HG03196 (cell line): ENCODE data around the gene SLAIN2.

Source experiments
- ATAC-seq: cut with Tn5 transposase; IDR thresholded peaks from one replicate; pipeline ENCODE4 v1.9.1; 2021; ENCODE audit not compliant: unreplicated experiment

Gene SLAIN2

DNA sequence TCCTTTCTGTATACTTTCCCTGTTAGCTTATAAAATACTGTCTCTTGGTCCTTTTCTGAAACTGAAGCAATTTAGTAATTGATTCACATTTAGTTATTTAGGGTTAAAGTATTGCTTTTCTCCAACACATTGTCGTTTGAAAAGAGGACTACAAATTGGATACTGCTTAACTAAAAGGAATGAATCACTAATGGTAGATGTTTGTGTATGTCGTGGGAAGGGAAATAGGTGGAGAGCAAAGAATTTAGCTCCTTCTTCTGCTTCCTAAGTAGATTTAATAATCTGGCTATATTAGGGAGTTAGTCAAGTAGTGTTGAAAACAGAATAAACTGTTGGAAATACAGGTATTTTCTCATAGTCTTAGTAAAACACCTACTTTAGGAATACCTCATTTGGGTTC is 27.9 kb downstream of the SLAIN2 start:
- ATAC-seq = no peak

- no peak for ATAC-seq
These were observed 28.4 kb downstream of the SLAIN2 start for GRCh38 chr4:48369771-48370170.

DNA sequence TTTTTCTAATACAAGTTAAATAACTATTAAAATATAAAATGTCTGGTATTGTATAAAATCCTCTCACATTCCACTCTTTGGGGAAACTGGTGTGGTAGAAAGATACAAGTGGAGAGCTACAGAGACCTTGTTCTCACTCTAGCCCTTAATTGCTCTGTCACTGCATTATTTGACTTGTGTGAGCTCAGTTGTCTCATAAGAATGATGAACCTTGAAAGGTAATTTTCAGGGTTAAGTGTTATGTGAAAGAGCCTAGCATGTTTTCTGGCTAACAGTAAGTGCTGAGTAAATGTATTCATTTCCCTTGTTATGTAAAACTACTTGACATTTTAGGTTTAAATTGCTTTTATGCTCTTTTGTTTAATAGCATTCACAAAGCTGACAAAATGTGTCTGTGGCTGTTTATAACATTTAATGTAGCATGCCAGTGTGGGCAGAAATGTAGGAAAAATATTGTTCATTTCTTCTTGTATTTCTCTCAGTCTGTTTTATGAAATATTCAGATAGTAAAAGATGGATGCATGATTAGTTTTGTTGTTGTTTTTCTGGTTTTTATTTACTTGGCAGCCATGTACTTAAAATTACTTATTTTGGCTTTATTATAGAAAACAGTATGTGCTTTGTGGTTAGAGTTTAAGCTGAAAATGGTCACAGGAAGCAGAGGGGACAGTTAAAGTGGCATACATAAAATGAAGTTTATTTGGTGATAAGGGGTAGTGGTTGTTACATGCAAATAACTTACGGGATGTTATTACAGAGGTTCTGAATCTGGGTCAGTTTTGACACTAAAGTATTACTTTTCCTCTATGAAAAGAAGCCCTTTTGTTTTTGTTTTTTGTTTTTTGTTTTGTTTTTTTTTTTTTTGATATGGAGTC is 29.2 kb downstream of the SLAIN2 start:
- ATAC-seq = no peak

DNA sequence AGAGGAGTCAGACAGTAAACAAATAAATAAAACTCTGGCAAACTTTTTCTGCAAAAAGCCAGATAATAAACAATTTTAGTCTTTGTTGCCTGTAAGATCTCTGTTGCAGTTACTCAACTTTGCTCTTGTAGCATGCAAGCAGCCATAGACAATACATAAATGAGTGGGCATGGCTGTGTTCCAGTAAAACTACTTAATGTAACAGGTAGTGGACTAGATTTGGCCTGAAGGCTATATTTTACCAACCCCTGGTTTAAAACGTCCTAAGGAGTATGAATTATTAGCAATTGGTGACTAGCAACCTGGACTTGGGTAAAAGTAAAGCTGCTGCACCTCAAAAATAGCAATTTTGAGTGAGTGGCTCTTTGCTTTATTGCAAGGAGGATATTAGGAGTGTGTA is 30.9 kb downstream of the SLAIN2 start:
- ATAC-seq = no peak

DNA sequence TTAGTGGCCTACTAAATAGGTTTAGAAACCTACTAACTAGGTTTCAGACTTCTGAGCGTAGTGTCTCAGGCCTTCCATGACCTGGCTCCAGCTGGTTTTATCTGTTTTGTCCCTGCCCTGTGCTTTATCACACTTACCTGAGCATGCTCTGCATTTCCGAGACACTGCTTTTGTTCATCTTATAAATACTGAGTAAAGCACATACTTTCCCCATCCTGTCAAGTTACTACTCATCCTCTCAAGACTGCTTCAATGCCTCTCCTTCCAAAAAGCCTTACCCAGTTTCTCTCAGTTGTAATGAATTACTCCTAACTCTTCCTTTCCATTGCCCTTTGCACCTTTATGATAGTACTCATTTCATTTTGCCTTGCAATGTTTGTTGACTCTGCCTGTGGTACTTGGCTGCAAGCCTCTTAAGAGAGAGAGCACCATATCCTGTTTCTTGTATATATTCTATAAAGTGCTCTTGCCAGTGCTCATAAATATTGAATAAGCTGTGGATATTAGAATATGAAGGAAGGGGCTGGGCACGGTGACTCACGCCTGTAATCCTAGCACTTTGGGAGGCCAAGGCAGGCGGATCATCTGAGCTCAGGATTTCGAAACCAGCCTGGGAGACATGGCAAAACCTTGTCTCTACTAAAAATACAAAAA is 34.4 kb downstream of the SLAIN2 start:
- no peak for ATAC-seq

- ATAC-seq = no peak
These were observed 38.4 kb downstream of the SLAIN2 start for GRCh38 chr4:48379587-48380180.

DNA sequence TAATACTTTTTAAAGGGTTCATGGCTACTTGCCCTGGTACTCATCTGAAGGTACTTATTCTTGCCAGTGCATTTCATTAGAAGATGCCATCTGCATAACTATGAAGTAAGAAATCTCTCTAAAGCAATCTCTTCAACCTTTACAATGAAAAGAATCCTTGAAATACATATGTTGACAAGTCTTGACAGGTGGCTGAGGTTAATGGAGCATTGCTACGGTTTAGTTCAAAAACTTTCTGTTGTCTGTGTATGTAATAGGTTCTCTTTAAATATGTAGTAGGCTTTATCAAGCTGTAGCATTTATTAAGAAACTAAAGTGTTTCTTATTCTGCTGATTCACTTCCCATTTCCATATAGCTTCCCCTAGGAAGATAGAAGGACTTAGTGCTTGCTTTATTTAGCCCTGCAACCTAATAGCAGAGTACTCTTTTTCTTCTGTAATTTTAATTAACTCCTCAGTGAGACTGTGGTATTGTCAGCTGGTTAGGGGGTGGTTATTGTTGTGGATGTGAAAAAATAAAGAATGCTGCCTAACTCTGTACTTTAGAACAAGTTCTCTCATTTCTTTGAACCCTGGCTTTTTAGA is 39.3 kb downstream of the SLAIN2 start:
- no peak for ATAC-seq

GRCh38 chr4:48388525-48389154 is 47.3 kb downstream of the SLAIN2 start:
- no peak for ATAC-seq

GRCh38 chr4:48396043-48396442 is 54.7 kb downstream of the SLAIN2 start:
- ATAC-seq = no peak

GRCh38 chr4:48400416-48400815 is 59.1 kb downstream of the SLAIN2 start:
- no peak for ATAC-seq

GRCh38 chr4:48403358-48403757 is 62.0 kb downstream of the SLAIN2 start:
- ATAC-seq = no peak

GRCh38 chr4:48403779-48404178 is 62.5 kb downstream of the SLAIN2 start:
- no peak for ATAC-seq

GRCh38 chr4:48405924-48406323 is 64.6 kb downstream of the SLAIN2 start:
- no peak for ATAC-seq

- ATAC-seq = no peak
These were observed 67.9 kb downstream of the SLAIN2 start for GRCh38 chr4:48409203-48409602.

- no peak for ATAC-seq
These were observed 69.5 kb downstream of the SLAIN2 start for GRCh38 chr4:48410812-48411211.

DNA sequence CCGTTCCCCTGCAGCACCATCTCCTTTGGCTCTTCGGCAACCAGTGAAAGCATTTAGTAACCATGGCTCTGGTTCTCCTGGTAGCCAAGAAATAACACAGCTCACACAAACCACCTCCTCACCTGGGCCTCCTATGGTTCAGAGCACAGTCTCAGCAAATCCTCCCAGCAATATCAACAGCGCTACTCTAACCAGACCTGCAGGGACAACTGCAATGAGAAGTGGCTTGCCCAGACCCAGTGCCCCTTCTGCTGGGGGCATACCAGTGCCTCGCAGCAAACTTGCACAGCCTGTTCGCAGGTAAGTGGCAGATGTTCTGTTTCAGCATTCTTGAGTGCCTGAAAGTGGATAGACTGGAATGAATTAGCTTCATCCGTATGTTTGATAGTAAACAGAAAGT is 78.8 kb downstream of the SLAIN2 start:
- ATAC-seq = no peak

DNA sequence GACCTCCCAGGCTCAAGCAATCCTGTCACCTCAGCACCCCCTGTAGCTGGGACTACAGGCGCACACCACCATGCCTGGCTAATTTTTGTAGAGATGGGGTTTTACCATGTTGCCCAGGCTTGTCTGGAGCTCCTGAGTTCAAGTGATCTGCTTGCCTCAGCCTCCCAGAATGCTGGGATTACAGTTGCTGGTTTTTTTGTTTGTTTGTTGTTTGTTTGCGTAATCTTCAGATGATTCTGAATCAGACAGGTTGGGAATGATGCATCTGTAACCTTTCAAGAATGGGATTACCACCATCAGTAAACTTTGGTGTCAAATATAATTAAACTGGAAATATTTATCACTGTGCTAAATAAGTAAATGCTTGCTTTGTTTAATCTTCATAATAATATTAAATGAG is 79.8 kb downstream of the SLAIN2 start:
- ATAC-seq = no peak

DNA sequence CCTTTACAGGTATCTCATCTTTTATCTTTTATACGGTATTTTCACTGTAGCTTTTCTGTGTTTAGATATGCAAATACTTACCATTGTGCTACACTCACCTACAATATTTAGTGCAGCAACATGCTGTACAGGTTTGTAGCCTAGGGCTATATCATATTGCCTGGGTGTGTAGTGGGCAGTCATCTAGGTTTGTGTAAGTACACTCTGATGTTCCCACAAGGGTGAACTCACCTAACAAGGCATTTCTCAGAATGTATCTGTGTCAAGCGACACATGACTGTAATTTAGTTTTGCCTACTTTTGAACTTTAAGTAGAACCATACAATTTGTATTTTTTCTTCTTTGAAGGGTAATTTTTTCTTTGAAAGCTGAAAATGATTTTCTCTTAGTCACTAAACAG is 87.6 kb downstream of the SLAIN2 start:
- ATAC-seq = no peak

GRCh38 chr4:48429709-48430474 is 88.6 kb downstream of the SLAIN2 start:
- ATAC-seq = no peak

GRCh38 chr4:48431401-48431800 is 90.1 kb downstream of the SLAIN2 start:
- no peak for ATAC-seq

- ATAC-seq = no peak
These were observed 90.7 kb downstream of the SLAIN2 start for GRCh38 chr4:48432017-48432416.
